Measurements from ENCODE around the gene TCF7L2.

- TF ChIP-seq CTCF (IDR thresholded peaks at IDR 0.05; ENCODE audit: low read depth, low read length, poor library complexity, severe bottlenecking) (no peak), EZH2phosphoT487 (IDR thresholded peaks at IDR 0.05; ENCODE audit: borderline replicate concordance, low read length) (no peak)
Observed at GRCh38 chr10:112979927-112980326, 29.9 kb downstream of the TCF7L2 start.

All from DOHH2 (cell line).